ENCODE results near the gene PAX3.

DNA sequence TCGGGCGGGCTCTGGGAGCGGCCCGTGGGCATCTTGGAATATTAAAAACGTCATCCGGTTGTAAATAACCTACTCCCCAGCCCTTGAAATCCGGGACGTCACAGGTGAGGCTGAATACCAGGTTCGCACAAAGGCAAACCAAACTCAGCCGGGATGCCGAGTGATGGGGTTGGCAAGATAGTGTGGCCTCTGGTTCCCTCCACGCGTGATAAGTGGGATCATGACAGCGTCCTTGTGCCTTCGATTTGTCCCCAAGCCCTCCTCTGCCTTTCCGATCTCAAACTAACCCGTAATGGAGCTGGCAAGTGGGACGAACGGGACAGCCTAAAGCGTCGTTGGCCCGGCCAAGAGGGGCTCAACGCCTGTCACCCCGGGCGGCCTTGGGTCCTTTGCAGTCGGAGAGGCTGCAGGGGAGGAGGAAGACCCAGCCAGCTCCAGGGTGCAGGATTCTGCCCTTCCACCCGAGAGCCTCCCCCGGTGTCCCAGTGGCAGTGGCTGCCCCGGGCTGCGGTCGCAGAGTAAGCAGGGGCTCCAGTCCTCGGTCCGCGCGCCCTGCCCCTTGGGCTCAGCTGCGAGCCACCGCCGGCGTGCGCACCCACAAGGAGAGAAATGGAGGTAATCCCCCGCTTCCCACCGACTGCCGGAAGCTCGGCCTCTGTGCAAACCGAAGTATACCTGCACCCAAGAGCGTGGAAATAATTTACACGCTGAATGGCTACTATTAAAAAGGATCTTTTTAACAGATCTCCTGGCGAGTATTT lies 13.4 kb upstream of the PAX3 start:
- TF ChIP-seq, protein P1, sequence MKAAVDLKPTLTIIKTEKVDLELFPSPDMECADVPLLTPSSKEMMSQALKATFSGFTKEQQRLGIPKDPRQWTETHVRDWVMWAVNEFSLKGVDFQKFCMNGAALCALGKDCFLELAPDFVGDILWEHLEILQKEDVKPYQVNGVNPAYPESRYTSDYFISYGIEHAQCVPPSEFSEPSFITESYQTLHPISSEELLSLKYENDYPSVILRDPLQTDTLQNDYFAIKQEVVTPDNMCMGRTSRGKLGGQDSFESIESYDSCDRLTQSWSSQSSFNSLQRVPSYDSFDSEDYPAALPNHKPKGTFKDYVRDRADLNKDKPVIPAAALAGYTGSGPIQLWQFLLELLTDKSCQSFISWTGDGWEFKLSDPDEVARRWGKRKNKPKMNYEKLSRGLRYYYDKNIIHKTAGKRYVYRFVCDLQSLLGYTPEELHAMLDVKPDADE (conservative IDR thresholded peaks at IDR 0.05; ENCODE audit: control insufficient read depth, low read depth, low read length) = no peak
- TF ChIP-seq JUNB (CRISPR knock-in tag; conservative IDR thresholded peaks at IDR 0.05) = no peak
- TF ChIP-seq, protein P2, sequence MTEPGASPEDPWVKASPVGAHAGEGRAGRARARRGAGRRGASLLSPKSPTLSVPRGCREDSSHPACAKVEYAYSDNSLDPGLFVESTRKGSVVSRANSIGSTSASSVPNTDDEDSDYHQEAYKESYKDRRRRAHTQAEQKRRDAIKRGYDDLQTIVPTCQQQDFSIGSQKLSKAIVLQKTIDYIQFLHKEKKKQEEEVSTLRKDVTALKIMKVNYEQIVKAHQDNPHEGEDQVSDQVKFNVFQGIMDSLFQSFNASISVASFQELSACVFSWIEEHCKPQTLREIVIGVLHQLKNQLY (CRISPR knock-in tag; conservative IDR thresholded peaks at IDR 0.05) = no peak
